Measurements from ENCODE around the gene STON1.

GRCh38 chr2:48532824-48533223, 2.9 kb downstream of the STON1 start:
- TF ChIP-seq POLR2A (IDR thresholded peaks at IDR 0.05; ENCODE audit: control extremely low read depth in 1 of 2, low read depth in 2 of 2, low read length in 2 of 2): no peak
- no peak for TF ChIP-seq CTCF (IDR thresholded peaks at IDR 0.05; ENCODE audit: control extremely low read depth in 1 of 3, insufficient read depth in 1 of 3, low read depth in 1 of 3, low read length in 3 of 3)
- no peak for TF ChIP-seq POLR2AphosphoS5 (IDR thresholded peaks at IDR 0.05; ENCODE audit: low read depth, low read length)
- no peak for TF ChIP-seq TCF12 (IDR thresholded peaks at IDR 0.05; ENCODE audit: low read depth, low read length)
- TF ChIP-seq EZH2 (IDR thresholded peaks at IDR 0.05; ENCODE audit: low read depth, low read length, severe bottlenecking): no peak
- TF ChIP-seq MAFK (IDR thresholded peaks at IDR 0.05; ENCODE audit: low read depth, low read length): no peak
- TF ChIP-seq KDM1A (IDR thresholded peaks at IDR 0.05; ENCODE audit: borderline replicate concordance, low read length): no peak
- no peak for TF ChIP-seq YY1 (IDR thresholded peaks at IDR 0.05; ENCODE audit: low read depth, low read length)
- no peak for TF ChIP-seq CEBPB (IDR thresholded peaks at IDR 0.05; ENCODE audit: low read depth, low read length)
